ENCODE data around the gene KCNH3.

KCNH3 gene

DNA sequence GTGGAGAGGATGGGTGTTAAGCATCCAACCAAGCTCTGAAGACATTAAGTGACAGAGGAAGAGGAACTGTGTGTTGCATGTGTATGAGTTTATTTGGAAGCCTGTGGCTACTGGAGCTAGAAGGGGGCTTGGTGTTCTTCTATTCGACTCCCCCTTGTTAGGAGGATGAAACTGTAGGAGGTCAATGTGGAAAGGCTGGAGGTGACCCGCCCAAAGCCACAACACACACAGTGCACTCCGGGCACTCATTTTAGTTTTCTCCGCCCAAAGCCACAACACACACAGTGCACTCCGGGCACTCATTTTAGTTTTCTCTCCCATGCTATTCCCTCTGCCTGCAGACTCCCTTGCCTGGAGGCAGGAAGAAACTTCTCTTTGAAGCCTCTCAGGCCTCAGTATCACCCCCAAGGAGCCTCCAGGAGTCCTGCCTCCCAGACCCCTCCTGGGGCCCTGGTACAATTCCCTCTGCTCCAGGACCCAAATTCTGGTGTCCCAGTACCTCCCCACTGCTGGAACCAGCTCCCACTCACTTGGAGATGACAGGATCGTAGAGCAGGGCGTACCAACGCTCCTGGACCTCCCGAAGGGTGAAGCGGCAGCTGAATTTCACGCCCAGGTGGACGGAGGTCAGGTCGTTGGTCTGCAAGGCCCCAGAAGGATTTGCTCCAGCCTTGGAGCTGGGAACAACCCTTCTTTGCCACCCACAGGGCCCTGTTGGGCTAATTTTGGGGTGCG is 25.3 kb downstream of the KCNH3 start:
- DNase-seq = no peak

DNA sequence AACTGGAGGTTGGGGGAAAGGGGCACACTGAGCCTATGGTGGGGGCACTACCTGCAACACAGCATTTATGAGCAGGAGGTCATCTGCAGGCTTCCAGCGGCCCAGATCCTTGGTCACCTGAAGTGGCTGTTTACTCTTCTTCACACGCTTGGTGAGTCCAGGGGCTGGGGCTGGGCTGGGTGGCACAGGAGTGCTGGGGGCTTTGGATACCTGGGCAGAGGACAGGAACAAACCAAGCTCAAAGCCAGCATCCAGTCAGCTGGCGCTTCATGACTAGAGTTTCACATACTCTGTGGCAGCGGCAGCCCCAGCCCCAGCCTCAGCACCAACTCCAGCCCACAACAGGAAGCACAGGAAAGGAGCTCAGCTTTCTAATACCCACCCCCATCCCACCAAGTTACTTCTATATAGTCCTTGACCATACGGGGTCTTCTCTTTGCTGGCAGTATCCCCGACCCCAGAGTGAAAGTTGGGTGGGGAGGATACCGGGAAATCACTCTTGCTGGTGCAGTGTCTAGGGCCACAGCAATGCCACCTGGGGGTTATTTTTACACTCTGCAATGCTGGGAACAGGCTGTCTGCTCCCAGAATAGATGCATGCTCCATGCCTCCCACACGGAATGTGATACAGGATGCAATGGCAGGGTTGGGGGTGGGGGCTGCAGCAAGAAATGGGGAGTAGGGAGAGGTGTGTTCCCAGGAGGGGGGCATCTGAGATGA is 26.0 kb downstream of the KCNH3 start:
- no peak for DNase-seq

DNA sequence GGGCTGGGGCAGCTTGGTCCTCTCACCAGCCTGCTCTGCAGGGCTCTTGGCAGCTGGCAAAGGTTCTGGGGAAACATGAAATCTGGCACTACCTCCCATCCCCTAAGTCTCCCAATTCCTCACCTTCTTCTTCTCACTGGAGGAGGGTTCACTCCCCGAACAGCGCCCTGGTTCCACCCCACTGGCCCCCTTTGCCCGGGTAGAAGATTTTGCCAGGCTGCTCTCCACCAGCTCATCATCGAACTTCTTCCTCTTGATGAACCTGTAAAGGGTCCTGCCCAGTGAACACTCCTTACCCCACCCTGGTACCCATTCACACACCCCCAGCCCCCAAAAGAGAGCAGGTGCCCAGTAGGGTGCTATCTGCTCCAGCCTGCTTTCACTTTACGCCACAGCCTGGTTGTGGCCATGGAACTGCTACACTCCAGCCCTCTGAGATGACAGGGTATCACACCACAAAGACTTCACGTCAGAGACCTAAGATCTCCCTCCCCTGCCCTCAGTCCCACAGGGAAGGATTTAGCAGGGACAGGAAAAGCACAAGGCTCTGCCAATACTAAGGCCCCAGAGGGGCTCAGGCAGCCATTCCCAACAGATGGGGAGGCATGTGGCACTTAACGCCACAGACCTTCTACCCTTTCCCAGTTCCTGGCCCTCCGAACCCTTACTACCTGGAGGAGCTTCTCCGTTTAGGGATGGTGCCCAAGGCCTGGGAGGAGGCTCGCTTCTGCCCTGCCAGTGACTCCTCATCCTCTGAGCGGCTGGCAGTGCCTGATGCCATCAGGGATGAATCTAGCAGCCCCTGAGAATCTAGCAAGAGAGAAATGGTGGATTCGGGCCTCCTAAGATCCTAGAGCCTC is 26.8 kb downstream of the KCNH3 start:
- DNase-seq = no peak

DNA sequence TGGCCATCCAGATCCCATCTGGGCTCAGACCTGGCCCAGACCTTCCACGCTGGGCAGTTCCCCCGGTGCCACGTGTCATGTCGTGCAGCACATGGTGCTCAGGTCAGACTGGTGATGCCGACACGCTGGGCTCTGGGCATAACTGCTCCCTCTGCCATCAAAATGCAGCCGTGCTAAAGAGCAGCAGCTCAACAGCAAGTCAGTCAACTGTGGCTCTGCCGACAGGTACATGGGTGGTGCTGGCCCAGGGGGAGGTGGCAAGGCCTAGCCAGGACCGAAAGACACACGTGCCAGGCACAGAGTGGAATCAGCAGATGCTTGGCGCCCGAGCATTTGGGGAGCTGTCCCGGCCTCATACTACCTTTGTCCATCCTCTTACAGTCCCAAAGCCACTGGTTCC is 27.5 kb downstream of the KCNH3 start:
- DNase-seq = no peak

DNA sequence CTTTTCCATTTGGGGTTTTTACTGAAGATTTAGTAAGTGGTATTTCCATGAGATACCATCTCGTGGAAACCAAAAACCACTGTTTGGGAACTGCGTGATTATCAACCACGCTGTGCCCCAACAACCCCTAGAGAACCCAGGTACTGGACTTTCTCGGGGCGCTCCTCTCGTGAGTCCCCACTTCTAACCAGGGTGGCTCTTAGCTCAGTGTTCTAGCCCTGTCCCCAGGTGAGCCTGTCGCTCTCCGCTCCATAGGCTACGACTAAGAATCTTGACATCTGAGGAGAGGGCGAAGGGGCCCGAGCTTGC is 28.4 kb downstream of the KCNH3 start:
- DNase-seq = no peak

DNA sequence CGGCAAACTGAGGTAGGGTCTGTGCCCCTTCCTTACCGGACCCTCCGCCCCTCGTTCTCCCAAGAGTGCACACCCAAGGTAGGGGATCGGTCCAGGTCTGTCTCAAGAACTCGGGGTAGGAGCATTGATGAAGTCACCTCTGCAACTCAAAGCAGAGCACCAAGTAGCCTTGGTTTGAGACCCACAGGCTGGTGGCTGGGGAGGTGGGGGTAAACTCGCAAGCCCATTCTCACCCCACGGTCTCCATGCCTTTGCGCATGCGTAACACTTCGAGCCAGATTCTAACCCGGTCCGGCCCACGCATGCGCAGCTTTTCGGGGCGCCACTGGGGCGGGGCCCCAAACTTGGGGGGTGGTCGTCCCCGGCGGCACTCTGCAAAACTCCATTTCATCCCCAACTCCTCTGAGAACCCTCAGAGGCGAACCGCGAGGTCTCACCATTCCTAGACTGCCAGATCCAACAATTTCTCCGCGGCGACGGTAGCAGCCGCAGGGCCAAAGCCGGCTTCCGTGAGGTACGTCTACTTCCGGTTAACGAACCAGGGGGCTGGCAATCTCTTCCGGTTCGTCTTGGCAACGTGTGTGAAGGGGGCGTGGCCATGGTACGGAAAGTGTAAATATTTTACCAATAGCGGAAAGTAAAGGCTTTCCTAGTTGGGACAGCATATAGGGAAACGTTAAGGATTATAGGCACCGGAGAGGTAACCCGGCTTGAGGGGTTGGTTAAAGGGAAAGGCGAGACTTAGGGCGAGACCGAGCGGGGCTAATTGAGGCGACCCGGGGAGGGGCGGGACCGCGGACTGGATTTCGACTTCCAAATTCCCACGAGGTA is 29.0 kb downstream of the KCNH3 start, which contains the start of gene MCRS1:
MCRS1 (minus strand) TSS at position 532 of the 831 bp plus-strand sequence. CDS start 1,411 bp downstream, outside the sequence.
- DNase-seq = peak; percentile 85

DNA sequence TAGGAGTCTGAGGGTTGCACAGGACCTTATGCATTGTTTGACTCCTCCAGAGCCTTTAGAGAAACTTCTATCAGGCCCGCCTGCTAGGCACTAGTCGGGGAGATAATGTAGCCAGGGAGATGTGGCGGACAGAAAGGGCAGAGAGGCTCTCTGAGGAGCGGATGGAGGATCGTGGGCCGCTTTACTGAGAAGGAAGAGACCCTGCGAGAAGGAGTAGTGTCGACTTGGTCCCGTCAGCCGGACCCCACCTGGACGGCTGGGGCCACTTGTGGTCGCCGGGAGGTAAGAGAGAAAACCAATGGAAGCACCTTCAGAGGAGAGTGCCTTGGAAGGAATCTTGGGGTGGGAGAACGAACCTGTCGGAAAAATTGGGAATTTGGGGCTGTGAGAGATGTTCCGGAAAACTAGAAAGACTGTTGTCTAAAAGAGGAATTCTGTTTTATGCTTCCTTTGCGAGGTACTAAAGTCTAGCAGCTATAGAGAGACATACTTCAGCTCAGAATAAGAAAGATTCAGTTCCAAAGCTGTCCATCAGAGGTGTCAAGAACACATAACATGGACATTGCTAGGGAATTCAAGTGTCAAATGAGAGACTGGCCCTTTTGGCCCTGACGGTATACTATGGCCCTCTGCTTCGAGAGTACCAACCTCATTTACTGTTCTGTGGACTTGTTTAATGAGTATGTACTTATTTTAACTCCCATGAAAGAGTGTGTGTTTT is 29.8 kb downstream of the KCNH3 start:
- DNase-seq = no peak

DNA sequence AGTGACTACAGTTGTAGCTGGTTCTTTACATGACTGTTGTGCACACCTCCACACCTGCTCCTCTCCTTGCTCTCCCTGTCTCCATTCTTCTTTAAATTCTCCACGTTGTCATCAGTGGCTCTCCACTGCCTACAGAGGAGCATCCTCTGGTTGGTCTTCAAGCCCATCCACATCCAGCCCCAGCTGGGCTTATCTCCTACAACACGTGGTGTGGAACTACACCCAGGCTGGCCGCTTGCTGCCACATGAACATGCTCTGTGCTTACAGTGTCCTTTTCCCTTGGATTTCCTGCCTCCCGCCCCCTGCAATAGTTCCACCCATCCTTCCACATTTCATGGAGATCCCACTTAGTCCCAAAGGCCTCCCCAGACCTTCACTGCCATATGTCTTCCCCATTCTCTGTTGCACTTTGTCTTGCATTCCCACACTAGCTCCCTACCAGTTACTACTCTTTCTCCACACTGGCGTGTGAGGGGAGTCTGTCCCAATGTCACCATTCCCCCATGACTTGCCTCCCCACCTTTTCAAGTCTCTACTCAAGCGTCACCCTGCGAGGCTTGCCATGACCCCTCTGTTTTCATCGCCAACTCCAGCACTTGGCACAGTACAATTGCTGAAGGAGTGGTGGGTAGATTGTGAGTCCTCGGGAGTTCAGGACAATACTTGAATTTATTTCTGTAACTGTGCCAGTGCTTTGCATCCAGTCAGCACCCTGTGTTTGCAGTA is 38.9 kb downstream of the KCNH3 start:
- no peak for DNase-seq

DNA sequence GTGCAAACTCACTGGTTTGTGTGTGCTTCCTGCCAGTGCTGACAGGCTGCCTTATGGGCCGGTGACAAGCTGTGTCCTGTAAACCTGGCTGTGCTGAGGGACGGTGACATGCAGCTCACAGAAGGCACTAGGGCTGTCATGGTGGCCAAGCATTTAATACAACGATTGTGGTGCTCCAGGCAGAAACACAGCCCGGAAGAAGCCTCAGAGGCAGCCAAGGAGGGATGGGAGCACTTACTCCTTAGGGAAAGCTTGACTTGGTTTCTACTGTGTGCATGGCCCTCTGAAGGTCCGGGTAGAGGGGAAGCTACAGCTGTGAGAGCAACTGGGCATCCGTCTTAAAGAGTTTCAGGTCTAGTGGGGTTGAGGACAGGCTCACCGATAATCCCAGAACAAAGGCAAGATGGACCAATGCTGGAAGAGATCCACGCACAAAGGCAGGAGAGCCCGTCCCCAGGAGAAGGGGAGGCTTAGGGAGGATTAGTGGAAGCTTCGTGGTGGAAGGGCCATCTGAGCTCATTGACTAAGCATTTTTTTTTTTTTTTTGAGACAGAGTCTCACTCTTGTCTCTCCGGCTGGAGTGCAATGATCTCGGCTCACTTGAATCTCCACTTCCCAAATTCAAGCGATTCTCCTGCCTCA is 39.8 kb downstream of the KCNH3 start:
- no peak for DNase-seq

DNA sequence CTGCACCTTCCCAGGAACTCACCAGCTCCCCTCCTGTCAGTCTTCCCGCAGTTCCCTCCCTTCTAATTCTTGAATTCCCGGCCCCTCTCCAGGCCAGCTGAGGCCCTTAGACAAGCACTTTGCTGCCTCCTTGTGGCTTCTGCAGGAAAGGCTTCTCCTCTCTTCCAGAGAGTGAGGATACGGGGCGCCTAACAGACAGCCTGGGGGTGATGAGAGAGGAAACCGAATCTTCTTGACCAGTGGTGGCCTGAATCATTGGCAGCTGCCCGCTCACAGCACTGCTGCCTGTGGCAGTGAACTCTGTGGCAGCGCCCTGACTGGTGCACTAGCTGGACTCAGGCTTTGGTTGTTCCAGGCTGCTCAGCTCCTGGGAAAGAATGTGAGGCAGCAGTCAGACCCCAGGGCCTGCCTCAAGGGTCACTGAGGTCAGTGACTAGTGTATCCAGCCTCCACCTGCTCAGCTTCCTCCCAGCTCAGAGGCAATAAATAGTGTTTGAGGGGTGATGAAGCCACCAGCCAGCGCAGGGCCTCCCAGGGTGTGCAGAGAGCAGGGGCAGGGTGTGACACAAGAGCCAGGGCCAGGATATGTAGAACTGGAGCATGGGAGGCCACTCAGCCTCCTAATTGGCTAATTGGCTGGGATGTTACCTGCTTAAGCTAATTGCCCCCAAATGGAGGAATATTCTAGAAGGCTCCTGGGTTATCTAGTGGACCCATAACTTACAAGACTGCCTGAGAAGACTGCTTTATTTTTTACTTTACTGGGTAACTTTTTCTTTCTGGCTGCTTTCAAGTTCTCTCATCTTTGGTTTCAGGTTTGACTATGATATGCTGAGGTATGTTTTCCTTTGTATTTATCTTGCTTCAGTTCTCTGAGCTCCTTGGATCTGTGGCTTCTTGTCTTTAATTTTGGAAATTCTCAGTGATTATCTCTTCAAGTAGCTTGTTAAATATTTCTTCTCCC is 42.0 kb downstream of the KCNH3 start:
- DNase-seq = peak; percentile 34

DNA sequence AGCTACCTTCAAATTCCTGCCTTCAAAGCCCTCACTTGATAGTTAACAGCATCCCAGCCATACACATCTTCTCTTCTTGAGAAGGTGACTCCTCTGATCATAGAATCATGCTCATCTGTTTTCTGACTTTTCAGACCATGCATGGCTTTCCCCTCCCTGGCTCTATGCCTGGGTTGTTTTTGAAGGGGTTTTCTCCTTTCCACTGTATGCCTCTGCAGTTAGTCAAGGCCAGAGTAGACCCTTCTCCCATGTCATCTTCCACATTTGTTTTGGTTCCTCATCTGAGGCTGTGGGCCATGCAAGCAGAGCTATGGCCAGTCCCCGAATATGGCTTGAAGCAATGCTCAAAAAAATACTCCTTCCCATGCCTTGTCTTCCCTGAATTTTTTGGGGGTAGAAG is 43.4 kb downstream of the KCNH3 start:
- no peak for DNase-seq

DNA sequence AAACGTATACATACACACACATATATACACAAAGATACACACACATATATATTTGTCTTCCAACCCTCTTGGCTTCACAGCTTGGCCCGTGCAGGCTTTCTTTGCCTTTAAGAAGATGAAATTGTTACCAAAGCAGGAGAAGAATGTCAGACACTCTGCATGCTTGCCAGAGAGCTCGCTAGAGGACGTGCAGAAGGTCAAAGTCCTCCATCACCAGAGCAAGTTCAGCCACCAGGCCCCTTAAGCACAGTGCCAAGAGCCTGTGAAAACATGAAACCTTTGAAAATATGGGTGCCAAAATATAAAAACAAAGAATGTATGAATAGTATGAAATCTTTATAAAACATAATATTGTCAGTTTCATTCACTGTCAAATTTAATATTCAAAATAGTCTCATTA is 44.0 kb downstream of the KCNH3 start:
- DNase-seq = no peak

DNA sequence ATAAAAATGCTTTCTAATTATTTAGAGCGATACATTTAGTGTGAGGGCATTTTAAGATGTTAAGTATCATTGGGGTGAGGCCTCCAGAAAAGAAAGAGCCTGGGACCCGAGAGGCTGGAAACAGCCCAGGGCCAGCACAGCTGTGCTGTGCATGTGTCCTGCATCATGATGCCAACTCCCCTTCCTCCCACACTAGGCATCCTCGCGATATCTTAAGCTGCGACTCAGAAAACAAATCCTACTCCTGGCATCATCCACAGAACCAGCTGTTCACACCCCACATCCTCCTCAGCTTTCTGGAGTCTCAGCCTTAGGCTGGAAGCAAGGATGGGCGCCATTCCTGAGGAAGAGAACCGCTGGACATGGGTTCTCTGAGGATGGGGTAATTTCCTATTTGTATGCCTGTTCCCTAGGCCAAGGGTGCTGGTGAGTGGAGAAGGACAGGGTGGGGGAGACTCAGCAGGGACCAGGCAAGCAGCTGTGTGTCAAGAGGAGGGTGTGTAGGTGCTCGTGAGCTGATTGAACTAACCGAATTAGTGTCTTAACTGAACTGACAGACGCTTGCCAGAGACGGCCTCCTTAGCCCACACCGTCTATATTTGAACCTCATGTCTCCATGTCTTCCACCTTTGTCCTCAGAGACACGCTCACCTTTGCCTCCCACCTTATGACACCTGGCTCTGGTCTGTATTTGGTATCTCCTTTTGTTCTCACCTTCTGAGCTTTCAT is 44.7 kb downstream of the KCNH3 start:
- DNase-seq = no peak

DNA sequence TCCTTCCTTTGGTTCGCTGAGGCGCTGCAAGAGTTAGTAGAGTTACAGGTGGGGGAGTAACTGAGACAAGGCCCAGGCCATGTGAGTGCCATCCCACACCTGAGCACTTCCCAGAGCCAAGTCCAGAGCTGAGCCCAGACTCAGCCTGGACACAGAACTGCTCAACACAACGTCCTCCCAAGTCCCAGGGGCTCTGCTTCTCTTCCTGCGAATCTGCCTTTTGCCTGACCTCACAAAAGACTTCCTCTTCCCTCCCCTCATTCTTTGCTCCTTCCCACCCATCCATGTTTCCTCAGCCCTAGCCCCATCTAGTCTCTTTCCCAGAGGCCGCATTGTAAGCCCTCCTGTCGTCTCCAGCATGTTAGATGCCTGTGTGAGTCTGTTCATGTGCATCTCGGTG is 45.8 kb downstream of the KCNH3 start:
- no peak for DNase-seq

DNA sequence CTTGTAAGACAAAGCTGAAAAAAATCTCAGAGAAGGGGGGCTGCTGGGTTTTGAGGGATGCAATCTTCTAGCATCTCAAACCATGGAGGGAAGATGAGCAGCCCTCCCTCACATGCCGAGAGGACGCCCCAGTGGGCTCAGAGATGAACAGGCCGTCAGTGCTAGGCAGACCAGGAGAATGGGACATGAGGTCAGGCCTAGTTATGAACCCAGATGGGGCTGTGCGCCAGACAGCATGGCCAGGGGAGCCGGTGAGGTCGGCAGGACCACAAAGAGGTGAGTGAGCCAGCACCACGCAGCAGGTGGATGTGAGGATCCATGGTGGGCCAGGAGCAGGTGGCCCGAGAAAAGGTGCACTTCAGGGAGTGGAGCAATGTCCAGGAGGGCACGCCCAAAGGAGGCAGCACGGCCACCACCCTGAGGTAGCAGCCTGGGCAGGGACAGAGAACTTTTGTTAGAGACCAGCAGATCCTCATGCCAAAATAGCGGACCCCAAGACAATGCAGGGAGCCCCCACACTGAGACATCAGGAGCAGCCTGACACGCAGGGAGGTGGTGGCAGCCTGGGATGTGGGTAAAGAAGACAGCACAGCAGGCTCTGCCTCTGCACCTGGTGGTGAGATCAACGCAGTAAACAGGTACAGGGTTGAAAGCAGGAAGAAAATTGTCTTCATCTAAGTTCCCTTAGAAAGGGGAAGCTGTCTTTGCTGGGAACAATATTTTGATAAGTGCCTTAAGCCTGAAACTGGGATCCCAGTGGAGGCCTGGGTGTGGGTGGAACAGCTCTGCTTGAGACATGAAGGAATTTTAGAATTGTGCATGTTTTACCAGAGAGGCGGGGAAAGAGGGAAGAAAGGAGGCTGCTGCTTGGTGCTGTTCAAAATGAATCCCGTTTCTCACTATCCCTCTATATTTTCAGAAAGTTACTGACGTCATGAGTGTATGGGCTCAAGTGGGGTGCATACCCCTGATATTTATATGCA is 46.9 kb downstream of the KCNH3 start:
- DNase-seq = no peak

DNA sequence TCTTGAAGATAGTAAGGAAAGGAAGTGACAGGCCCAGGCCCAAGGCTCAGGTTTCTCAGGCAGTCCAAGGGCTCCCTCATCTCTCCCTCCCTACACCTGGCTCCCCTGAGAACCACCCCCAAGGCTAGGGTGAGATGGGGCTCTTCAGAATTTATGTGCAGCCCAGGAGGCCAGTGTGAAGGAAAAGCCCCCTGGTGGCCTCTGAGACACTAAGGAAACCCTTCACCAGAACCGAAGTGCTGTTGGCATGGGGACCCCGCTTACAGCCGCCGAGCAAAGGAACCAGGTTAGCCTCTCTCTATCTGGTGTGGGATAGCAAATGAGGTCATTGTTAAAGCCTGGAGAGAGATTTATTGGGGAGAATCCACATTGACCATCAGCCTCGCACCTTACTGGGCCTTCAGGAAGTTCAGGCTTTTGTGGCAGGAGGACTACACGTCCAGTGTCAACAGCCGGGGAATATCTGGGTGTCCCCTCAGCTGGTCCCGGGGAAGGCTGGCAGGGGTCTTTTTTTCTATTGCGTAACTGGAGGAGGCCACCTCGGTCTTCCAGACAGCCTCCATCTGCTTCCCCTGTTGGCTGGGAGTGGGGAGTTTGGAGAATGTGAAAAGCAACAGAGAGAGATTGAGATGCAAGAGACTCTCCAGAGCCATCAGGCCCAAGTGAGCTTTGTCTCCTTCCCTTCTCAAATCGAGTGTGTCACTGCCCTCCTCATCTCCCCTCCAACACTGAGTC is 48.5 kb downstream of the KCNH3 start:
- DNase-seq = no peak

DNA sequence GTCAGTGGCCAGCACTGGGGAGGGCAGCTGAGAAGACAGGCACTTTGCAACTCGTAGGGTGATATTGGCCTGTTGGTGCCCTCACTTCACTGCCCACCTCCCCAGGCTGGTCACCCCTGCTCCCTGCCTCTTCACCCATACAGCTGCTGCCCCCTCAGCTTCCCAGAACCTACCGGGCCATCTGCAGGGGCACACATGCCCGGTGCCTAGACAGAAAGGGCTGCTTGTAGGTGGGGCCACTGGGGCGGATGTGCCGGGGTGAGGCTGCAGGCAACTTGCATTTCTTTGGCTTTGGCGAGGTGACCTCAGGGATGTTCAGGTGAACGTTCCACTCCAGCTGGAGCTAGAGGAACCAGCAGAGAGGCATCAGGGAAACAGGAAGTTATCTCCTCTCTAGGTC is 49.5 kb downstream of the KCNH3 start:
- DNase-seq = no peak

Measured in effector CD4-positive, alpha-beta T cell (primary cell).